Lung (tissue), 12 donors: ENCODE measurements around the gene LPCAT1. TPM values are rescaled to one million over a fixed set of nuclear protein-coding genes. Genes with fewer than 3 reads are reported as not detected.
"Not testable (repeated sequence)": the region's sequence is repeated elsewhere in the genome, so short reads cannot be mapped to it uniquely, and the experiment has no call there.

Experiments used
- ATAC-seq: fragments of 200-7000 bp; cut with Tn5 transposase; one replicate; pipeline ENCODE4 v1.9.1; 2020; ENCODE audit warnings: moderate number of reproducible peaks; ENCODE audit not compliant: insufficient read depth, low FRiP score
- DNase-seq, 3 donors: peaks; one replicate each; pipeline ENCODE4 v3.0.0-alpha.2; 2013 to 2017
- H3K27ac ChIP-seq, 2 donors: one replicate each; pipeline ENCODE4 v1.5.1; 2013; ENCODE audit warnings: mild to moderate bottlenecking in 2 of 2, moderate library complexity in 2 of 2, control low read depth in 1 of 2, inconsistent platforms in 1 of 2, low read depth in 1 of 2, low read length in 1 of 2
- H3K27me3 ChIP-seq, 3 donors: one replicate each; pipeline ENCODE4 v1.5.1; 2013; ENCODE audit warnings: low read length in 2 of 3; ENCODE audit not compliant: control insufficient read depth in 3 of 3, insufficient read depth in 3 of 3
- H3K36me3 ChIP-seq, 4 donors: one replicate each; pipeline ENCODE4 v1.5.1; 2013; ENCODE audit warnings: low read length in 4 of 4, mild to moderate bottlenecking in 1 of 4, moderate library complexity in 1 of 4; ENCODE audit not compliant: control insufficient read depth in 4 of 4, insufficient read depth in 4 of 4
- H3K4me1 ChIP-seq, 5 donors: one replicate each; pipeline ENCODE4 v1.5.1; 2013; ENCODE audit warnings: low read length in 5 of 5, mild to moderate bottlenecking in 2 of 5, moderate library complexity in 1 of 5; ENCODE audit not compliant: control insufficient read depth in 5 of 5, insufficient read depth in 5 of 5
- H3K4me3 ChIP-seq: one replicate; pipeline ENCODE4 v1.5.1; 2013; ENCODE audit warnings: mild to moderate bottlenecking, control low read depth, moderate library complexity
- H3K9ac ChIP-seq, 2 donors: one replicate each; pipeline ENCODE4 v1.5.1; 2013; ENCODE audit warnings: low read length in 2 of 2, control low read depth in 1 of 2; ENCODE audit not compliant: insufficient read depth in 1 of 2
- H3K9me3 ChIP-seq, 4 donors: one replicate each; pipeline ENCODE4 v1.5.1; 2013; ENCODE audit warnings: low read length in 3 of 4, mild to moderate bottlenecking in 1 of 4, moderate library complexity in 1 of 4; ENCODE audit not compliant: control insufficient read depth in 4 of 4, insufficient read depth in 3 of 4
- WGBS, 2 donors: extraction: QIAGEN DNeasy Blood & Tissue Kit; methylation state at CpG; one replicate each; pipeline ENCODE4 v1.1.7; 2013; 5-methylcytosine and 5-hydroxymethylcytosine counted together
- polyA plus RNA-seq, 2 donors: library from polyadenylated mRNA; stranded (reverse); fragments of 200-250 nt; gene quantifications; one replicate each; pipeline ENCODE4 v1.2.1, GENCODE V29; 2013
- total RNA-seq, 2 donors: library from RNA; depleted of rRNA in 1 of 2; stranded (reverse); fragments of >200 nt in 1 of 2; gene quantifications; one replicate each; pipeline ENCODE4 v1.2.1, GENCODE V29; 2014 to 2021
- TF ChIP-seq, protein P1 (sequence below): IDR thresholded peaks from 2 replicates; pipeline ENCODE4 v1.5.1; 2012; ENCODE audit warnings: mild to moderate bottlenecking; ENCODE audit errors: control extremely low read depth, extremely low read depth
- donor health status: control.
- donor health status: control.
- donor health status: Bipolar disorder and iron deficiency.
- donor health status: healthy.
- donor health status: DM: yes; HTN: yes; CAD: no.

The LPCAT1 gene
- total and polyA plus RNA-seq, 4 donors: 198 to 669 (median 443) TPM

DNA sequence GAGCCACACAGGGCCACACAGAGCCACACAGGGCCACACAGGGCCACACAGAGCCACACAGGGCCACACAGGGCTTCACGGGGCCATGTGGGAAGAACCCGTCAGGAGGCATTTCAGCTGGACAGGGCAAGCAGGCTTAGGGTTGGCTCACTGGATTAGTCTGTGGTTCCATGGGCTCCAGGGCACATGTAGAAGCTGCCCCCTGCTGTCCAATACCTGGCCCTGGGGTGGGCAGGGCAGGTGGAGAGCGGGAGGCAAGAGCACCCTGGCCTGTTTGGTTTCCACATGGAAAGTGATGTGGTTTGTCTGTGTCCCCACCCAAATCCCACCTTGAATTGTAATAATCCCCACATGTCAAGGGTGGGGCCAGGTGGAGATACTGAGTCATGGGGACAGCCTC lies 16.4 kb upstream of the LPCAT1 start:
- H3K36me3 ChIP-seq: no peaks in the 10 kb centered on the region
- ATAC-seq: no peak

DNA sequence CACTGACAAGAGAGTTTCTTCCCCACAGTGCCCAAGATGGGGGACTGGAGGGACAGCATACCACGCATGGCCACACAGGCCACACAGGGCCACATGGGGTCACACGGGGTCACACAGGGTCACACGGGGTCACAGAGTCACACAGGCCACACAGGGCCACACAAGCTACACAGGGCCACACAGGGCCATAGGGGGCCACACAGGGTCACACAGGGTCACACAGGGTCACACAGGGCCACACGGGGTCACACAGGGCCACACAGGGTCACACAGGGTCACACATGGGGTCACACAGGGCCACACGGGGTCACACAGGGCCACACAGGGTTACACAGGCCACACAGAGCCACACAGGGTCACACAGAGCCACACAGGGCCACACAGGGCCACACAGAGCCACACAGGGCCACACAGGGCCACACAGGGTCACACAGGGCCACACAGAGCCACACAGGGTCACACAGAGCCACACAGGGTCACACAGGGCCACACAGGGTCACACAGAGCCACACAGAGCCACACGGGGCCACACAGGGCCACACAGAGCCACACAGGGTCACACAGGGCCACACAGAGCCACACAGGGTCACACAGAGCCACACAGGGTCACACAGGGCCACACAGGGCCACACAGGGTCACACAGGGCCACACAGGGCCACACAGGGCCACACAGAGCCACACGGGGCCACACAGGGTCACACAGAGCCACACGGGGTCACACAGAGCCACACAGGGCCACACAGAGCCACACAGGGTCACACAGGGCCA lies 15.8 kb upstream of the LPCAT1 start:
- not testable (repeated sequence) for DNase-seq, H3K36me3 ChIP-seq, H3K9me3 ChIP-seq, H3K27me3 ChIP-seq, H3K4me1 ChIP-seq, H3K4me3 ChIP-seq, H3K9ac ChIP-seq, ATAC-seq
- peak overlapping the region in 1 of 2 donors; percentile 35 for H3K27ac ChIP-seq
- 73 to 86% methylated on average over 8 of the region's 8 CpGs for WGBS, 2 donors

More for the DNA sequence above, 16.4 kb upstream of the LPCAT1 start:
- peak overlapping the region in 1 of 2 donors; percentile 35 for H3K27ac ChIP-seq
- peaks cover 0 to 4% (median 0%) of the 10 kb centered on the region in 4 donors for H3K9me3 ChIP-seq
- no peak overlapping the region for H3K4me3 ChIP-seq
- WGBS, 2 donors: 96 to 100% methylated on average over 3 of the region's 3 CpGs
- no peak overlapping the region for H3K9ac ChIP-seq
- peaks cover 0 to 14% (median 5%) of the 10 kb centered on the region in 5 donors for H3K4me1 ChIP-seq
- DNase-seq: no peak
- H3K27me3 ChIP-seq: no peaks in the 10 kb centered on the region
- TF ChIP-seq, protein P1, sequence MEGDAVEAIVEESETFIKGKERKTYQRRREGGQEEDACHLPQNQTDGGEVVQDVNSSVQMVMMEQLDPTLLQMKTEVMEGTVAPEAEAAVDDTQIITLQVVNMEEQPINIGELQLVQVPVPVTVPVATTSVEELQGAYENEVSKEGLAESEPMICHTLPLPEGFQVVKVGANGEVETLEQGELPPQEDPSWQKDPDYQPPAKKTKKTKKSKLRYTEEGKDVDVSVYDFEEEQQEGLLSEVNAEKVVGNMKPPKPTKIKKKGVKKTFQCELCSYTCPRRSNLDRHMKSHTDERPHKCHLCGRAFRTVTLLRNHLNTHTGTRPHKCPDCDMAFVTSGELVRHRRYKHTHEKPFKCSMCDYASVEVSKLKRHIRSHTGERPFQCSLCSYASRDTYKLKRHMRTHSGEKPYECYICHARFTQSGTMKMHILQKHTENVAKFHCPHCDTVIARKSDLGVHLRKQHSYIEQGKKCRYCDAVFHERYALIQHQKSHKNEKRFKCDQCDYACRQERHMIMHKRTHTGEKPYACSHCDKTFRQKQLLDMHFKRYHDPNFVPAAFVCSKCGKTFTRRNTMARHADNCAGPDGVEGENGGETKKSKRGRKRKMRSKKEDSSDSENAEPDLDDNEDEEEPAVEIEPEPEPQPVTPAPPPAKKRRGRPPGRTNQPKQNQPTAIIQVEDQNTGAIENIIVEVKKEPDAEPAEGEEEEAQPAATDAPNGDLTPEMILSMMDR: no peak

DNA sequence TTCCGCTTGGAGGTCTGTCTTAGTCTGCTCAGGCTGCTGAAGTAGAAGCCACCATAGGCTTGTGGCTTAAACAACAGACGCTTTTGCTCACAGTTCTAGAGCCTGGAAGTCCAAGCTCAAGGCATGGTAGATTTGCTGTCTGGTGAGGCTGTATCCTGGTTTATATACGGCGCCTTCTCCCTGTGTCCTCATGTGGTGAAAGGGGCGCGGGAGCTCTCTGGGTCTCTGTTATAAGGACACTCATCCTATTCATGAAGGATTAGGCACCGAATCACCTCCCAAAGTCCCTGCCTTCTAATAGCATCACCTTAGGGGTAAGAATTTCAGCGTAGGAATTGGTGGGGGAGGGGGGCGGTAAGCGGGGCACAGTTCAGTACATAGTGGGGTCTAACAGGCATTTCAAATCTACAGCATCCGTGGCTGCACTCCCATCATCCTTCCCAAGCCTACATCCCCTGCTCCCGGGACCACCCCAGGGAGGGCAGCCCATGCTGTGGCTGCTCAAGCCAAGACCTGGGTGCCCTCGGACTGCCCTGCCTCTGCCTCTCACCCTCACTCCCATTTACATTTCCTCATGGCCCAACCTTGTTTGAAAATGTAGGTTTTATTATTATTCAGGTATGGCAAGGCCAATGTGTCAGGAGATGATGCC lies 15.1 kb upstream of the LPCAT1 start:
- 97 to 98% methylated on average over 13 of the region's 13 CpGs for WGBS, 2 donors
- Histone ChIP-seq H3K4me3 (no peak overlapping the region), H3K27me3 (no peaks in the 10 kb centered on the region), H3K27ac (no peak overlapping the region), H3K4me1 (peaks cover 0 to 8% (median 4%) of the 10 kb centered on the region in 5 donors), H3K9me3 (no peaks in the 10 kb centered on the region), H3K36me3 (no peaks in the 10 kb centered on the region), H3K9ac (no peak overlapping the region)
- DNase-seq (no peak), ATAC-seq (no peak)
- TF ChIP-seq, protein P1: no peak

DNA sequence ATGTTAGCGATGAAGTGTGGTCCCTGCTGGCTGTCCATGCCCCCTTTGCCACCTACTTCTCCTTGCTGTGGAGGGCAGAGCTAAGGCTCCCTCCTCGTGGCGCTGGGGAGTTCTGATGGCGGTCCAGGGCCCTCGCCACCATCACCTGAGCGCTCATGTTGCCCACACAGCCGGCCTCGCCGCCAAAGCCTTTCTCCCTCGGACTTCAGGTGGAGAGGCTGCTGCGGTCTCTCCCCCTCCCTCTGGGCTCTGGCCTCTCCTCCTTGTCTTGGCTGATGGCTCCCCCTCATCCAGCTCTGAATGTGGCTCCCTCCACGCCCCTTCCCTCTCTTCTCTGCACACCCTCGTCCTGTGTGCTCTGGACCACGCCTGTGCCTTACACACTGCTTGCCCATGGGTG lies 14.5 kb upstream of the LPCAT1 start:
- DNase-seq: no peak
- 95 to 97% methylated on average over 14 of the region's 14 CpGs for WGBS, 2 donors
- ATAC-seq: no peak

More for the DNA sequence above, 14.5 kb upstream of the LPCAT1 start:
- Histone ChIP-seq H3K4me3 (no peak overlapping the region), H3K9ac (no peak overlapping the region), H3K4me1 (peaks cover 0 to 8% (median 4%) of the 10 kb centered on the region in 5 donors), H3K27me3 (peaks cover 0 to 3% (median 0%) of the 10 kb centered on the region in 3 donors), H3K27ac (no peak overlapping the region), H3K36me3 (no peaks in the 10 kb centered on the region), H3K9me3 (no peaks in the 10 kb centered on the region)
- TF ChIP-seq, protein P1: no peak
